Ovary (tissue), 10 donors: ENCODE data around the gene MPZ. TPM values are rescaled to one million over a fixed set of nuclear protein-coding genes. Genes with fewer than 3 reads are reported as not detected.

ENCODE experiments used
- DNase-seq, 5 donors: peaks; one replicate each; pipeline ENCODE4 v3.0.0-alpha.2; 2019 to 2020
- H3K27ac ChIP-seq, 2 donors: fragments of 200-600 bp; one replicate each; pipeline versions ENCODE4 v1.5.1 to v1.8.0; 2019 to 2022
- H3K27me3 ChIP-seq: fragments of 200-600 bp; one replicate; pipeline ENCODE4 v1.8.0; 2022
- H3K36me3 ChIP-seq: fragments of 200-600 bp; sonication (generic); one replicate; pipeline ENCODE4 v1.5.1; 2019
- H3K4me1 ChIP-seq: one replicate; pipeline ENCODE4 v1.8.1; 2013; ENCODE audit warnings: mild to moderate bottlenecking, moderate library complexity; ENCODE audit not compliant: insufficient read depth
- H3K4me3 ChIP-seq: fragments of 200-600 bp; sonication (generic); one replicate; pipeline ENCODE4 v1.5.1; 2017
- H3K9me3 ChIP-seq, 2 donors: fragments of 200-600 bp in 1 of 2; sonication (generic) in 1 of 2; one replicate each; pipeline versions ENCODE4 v1.5.1 to v1.8.1; 2013 to 2019; ENCODE audit warnings: mild to moderate bottlenecking in 1 of 2, moderate library complexity in 1 of 2
- CTCF ChIP-seq, 3 donors: fragments of 450-650 bp in 2 of 3; fragments of 200-600 bp in 1 of 3; IDR thresholded peaks; one replicate each; pipeline versions ENCODE4 v1.5.1 to v1.8.0; 2016 to 2022; ENCODE audit warnings: antibody characterized with exemption in 3 of 3, mild to moderate bottlenecking in 1 of 3
- EP300 ChIP-seq: sonication (generic); formaldehyde crosslinking; IDR thresholded peaks from one replicate; pipeline ENCODE4 v1.6.1; 2017; ENCODE audit warnings: antibody characterized with exemption
- POLR2A ChIP-seq: fragments of 450-650 bp; IDR thresholded peaks from one replicate; pipeline ENCODE4 v1.6.1; 2017; ENCODE audit warnings: antibody characterized with exemption, mild to moderate bottlenecking, moderate library complexity
- WGBS, 3 donors: extraction: QIAGEN DNeasy Blood & Tissue Kit in 1 of 3; methylation state at CpG; one replicate each; pipeline versions ENCODE4 v1.1.5 to v1.1.7; 2013 to 2017; 5-methylcytosine and 5-hydroxymethylcytosine counted together
- intact Hi-C, 4 donors: fragments of 100-400 bp; cut with DNase I; formaldehyde crosslinking; loops; one replicate each; pipeline versions ENCODE4 v1.11.0 to v1.15.1; 2022 to 2023
- long read RNA-seq, 3 donors: library from polyadenylated mRNA in 2 of 3; unstranded in 2 of 3; transcript quantifications; one replicate each; pipeline ENCODE4 v2.0.0 and lab custom pipeline, GENCODE V29; 2021 to 2026
- polyA plus RNA-seq, 2 donors: library from polyadenylated mRNA; stranded (reverse); fragments of 200-250 nt in 1 of 2; fragments of 350-450 nt in 1 of 2; fragmentation: Illumina TruSeq in 1 of 2; extraction: RNeasy Lipid Tissue Mini Kit (QIAGEN cat#74804) in 1 of 2; gene quantifications; one replicate each; pipeline ENCODE4 v1.2.3, GENCODE V29; 2013 to 2014
- total RNA-seq, 7 donors: library from RNA; depleted of rRNA in 2 of 7; stranded (reverse); fragments of >200 nt in 2 of 7; fragmentation: NEBNext Ultra II Directional in 3 of 7; extraction: Animal tissue kit (Norgen Biotek cat#: 25700) in 3 of 7; gene quantifications; one replicate each; pipeline versions ENCODE4 v1.1.0 to v1.2.4, GENCODE V29; 2016 to 2023
- donor health status: DM: no; HTN: no; CAD: no; lungs with moderate emphysema.
- donor health status: DM: no; HTN: no; CAD: no.
- donor health status: Bipolar disorder and iron deficiency.
- donor health status: DM: yes; HTN: yes; CAD: no.
- donor health status: DM: no; HTN: no; CAD: no.
- donor health status: DM: yes; HTN: yes; CAD: no.

Gene MPZ
- total RNA-seq (1 to 10 TPM; 1.4 to 3.8 (median 2.5) TPM), polyA plus RNA-seq (1 to 10 TPM; 2.3 to 9.3 TPM)
- long read RNA-seq, donor 1, partial matches to known transcripts, result 0 of 1 reads
- long read RNA-seq, donor 1, other reads (novel, unspliced or antisense), result 1 of 1 reads
- long read RNA-seq, donor 2, result 0 reads
- long read RNA-seq, donor 3, partial matches to known transcripts, result 0 of 3 reads
- long read RNA-seq, donor 3, other reads (novel, unspliced or antisense), result 3 of 3 reads

DNA sequence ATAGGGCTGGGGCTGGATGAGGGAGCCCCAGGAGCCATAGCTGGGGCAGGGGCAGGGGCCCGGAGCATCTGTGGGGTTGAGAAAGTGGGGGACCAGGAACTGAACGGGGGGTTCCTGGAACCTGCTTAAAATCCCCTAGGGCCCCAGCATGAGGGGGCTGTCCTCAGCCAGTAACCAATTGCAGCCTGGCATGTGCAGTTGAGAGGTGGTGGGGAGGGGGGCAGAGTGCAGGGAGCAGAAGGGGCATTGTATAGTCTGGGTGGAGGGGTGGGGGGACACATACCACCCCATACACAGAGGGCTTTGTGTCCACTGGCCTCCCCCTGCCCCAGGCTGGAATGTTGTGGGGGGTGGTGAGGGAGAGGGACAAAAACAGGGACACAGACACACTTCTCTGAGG, at the start of gene MPZ:
Gene MPZ, minus strand, starts transcription at position 101 of the 400 bp plus-strand sequence. Its CDS starts 63 bp downstream, at position 38.
- TF ChIP-seq POLR2A (no peak), EP300 (no peak), CTCF (IDR thresholded peaks at IDR 0.05) (no peak)
- Histone ChIP-seq H3K4me3 (no peak within 1 kb of the TSS), H3K27me3 (no peaks in the 10 kb centered on the region), H3K36me3 (no peaks in the 10 kb centered on the region), H3K9me3 (no peaks in the 10 kb centered on the region), H3K4me1 (peaks cover 13% of the 10 kb centered on the region), H3K27ac (no peak within 1 kb of the TSS)
- intact Hi-C loops, result loop anchor here in 1 of 4 donors (10.0 kb wide), 2 partner anchors 75 to 85 kb away; partner anchors contain the start of genes APOA2 and TOMM40L
- 47 to 60% (median 50%) methylated on average over 2 of the region's 2 CpGs for WGBS, 3 donors
- no peak for DNase-seq

DNA sequence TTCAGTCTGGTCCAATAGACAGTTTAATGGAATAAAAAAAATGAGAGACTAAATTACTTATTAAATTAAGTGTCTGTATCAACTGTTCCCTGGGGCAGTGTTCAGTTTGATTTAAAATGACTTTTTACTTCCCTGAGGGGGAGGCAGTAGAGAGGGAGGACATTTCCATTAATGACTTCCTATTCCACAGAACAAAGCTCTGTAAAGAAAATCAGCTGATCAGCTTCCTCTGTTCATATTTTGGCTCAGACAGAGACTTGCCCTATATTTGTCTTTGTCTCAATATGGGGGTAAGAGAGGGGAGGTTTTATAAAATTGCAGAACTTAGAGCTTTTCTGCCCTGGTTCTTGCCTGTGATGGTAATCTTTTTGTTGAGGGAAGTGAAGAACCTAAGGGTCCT, 49.5 kb upstream of the MPZ start:
- no peak for DNase-seq
- no peak overlapping the region for H3K4me3 ChIP-seq
- TF ChIP-seq POLR2A (no peak), EP300 (no peak), CTCF (IDR thresholded peaks at IDR 0.05) (no peak)
- H3K4me1 ChIP-seq, result no peaks in the 10 kb centered on the region
- H3K27ac ChIP-seq, result no peak overlapping the region
- no peaks in the 10 kb centered on the region for H3K36me3 ChIP-seq
- no peaks in the 10 kb centered on the region for H3K9me3 ChIP-seq
- no peaks in the 10 kb centered on the region for H3K27me3 ChIP-seq
- intact Hi-C loops, result no loop called here

DNA sequence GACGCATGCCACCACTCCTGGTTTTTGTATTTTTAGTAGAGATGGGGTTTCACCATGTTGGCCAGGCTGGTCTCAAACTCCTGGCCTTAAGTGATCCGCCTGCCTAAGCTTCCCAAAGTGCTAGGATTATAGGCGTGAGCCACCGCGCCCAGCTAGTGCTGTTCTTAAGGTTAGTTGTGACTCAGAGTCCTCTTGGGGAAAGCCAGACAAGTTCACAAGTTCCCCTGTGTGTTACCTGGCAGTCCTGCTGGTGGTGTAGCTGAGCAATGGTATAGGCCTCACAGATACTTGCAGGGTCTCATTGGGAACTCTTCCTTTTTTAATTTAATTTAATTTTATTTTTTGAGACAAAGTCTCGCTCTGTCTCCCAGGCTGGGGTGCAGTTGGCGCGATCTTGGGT, 47.3 kb upstream of the MPZ start:
- no peak overlapping the region for H3K27ac ChIP-seq
- no peaks in the 10 kb centered on the region for H3K27me3 ChIP-seq
- no peaks in the 10 kb centered on the region for H3K36me3 ChIP-seq
- no peaks in the 10 kb centered on the region for H3K9me3 ChIP-seq
- H3K4me1 ChIP-seq, result no peaks in the 10 kb centered on the region
- intact Hi-C loops, result no loop called here
- TF ChIP-seq CTCF (IDR thresholded peaks at IDR 0.05) (no peak), POLR2A (no peak), EP300 (no peak)
- H3K4me3 ChIP-seq, result no peak overlapping the region
- WGBS, 3 donors, result 95 to 97% (median 96%) methylated on average over 8 of the region's 8 CpGs
- DNase-seq, result no peak

DNA sequence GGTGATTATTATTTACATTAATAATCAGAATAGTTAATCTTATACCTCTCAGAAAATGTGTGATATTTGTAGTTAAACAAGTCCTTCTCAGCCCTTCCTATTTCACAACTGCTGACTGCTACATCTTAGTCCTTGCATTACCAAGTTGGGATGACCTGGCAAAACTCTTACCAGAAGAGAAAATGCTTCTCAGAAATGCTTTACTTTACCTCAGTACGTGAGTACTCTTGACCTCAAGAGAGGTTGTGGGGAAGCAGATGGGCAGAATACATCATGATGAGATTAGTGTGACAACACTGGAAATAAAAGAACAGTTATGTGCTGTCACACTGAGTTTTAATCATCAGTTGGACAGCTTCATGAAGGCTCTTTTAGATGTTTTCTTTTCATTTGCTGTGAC, 41.7 kb upstream of the MPZ start:
- intact Hi-C loops, result no loop called here
- H3K27me3 ChIP-seq, result no peaks in the 10 kb centered on the region
- WGBS, 3 donors, result 56 to 75% (median 68%) methylated on average over 1 of the region's 1 CpG
- H3K36me3 ChIP-seq, result no peaks in the 10 kb centered on the region
- H3K4me1 ChIP-seq, result no peaks in the 10 kb centered on the region
- TF ChIP-seq POLR2A (no peak), CTCF (IDR thresholded peaks at IDR 0.05) (no peak)
- DNase-seq, result no peak
- no peaks in the 10 kb centered on the region for H3K9me3 ChIP-seq
- no peak overlapping the region for H3K27ac ChIP-seq
- H3K4me3 ChIP-seq, result no peak overlapping the region
